ENCODE data around the gene KREMEN2. TPM values are rescaled to one million over a fixed set of nuclear protein-coding genes. Genes with fewer than 3 reads are reported as not detected.

KREMEN2 gene
- total and polyA plus RNA-seq, 2 of the 13 experiments (the other 11 are each of a cell fraction or from before 2014, with no cell fraction given) = 0.48 to 1.2 TPM

- TF ChIP-seq, protein P1, sequence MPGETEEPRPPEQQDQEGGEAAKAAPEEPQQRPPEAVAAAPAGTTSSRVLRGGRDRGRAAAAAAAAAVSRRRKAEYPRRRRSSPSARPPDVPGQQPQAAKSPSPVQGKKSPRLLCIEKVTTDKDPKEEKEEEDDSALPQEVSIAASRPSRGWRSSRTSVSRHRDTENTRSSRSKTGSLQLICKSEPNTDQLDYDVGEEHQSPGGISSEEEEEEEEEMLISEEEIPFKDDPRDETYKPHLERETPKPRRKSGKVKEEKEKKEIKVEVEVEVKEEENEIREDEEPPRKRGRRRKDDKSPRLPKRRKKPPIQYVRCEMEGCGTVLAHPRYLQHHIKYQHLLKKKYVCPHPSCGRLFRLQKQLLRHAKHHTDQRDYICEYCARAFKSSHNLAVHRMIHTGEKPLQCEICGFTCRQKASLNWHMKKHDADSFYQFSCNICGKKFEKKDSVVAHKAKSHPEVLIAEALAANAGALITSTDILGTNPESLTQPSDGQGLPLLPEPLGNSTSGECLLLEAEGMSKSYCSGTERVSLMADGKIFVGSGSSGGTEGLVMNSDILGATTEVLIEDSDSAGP (CRISPR knock-in tag; IDR thresholded peaks at IDR 0.05; ENCODE audit: borderline replicate concordance) = peak; percentile 45; the same call in 1 of the 2 replicates
- peak; percentile 58 for TF ChIP-seq POLR2A (IDR thresholded peaks at IDR 0.05; ENCODE audit: insufficient read depth in 1 of 2, low read depth in 2 of 2, low read length in 2 of 2)
- no peak for TF ChIP-seq ISX (CRISPR knock-in tag; conservative IDR thresholded peaks at IDR 0.05)
- TF ChIP-seq ZNF713 (CRISPR knock-in tag; IDR thresholded peaks at IDR 0.05) = no peak; the same call in 1 of the 2 replicates
- TF ChIP-seq ZFP36L1 (CRISPR knock-in tag; IDR thresholded peaks at IDR 0.05) = no peak
- peak; percentile 34; the same call in 1 of the 2 replicates for TF ChIP-seq KMT2A (CRISPR knock-in tag; IDR thresholded peaks at IDR 0.05)
- TF ChIP-seq, protein P2, sequence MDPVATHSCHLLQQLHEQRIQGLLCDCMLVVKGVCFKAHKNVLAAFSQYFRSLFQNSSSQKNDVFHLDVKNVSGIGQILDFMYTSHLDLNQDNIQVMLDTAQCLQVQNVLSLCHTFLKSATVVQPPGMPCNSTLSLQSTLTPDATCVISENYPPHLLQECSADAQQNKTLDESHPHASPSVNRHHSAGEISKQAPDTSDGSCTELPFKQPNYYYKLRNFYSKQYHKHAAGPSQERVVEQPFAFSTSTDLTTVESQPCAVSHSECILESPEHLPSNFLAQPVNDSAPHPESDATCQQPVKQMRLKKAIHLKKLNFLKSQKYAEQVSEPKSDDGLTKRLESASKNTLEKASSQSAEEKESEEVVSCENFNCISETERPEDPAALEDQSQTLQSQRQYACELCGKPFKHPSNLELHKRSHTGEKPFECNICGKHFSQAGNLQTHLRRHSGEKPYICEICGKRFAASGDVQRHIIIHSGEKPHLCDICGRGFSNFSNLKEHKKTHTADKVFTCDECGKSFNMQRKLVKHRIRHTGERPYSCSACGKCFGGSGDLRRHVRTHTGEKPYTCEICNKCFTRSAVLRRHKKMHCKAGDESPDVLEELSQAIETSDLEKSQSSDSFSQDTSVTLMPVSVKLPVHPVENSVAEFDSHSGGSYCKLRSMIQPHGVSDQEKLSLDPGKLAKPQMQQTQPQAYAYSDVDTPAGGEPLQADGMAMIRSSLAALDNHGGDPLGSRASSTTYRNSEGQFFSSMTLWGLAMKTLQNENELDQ (CRISPR knock-in tag; IDR thresholded peaks at IDR 0.05; ENCODE audit: borderline replicate concordance) = no peak
- 0 out of 2 replicates have a peak, but pooled peaks have one; percentile 26 for TF ChIP-seq ZNF430 (CRISPR knock-in tag; IDR thresholded peaks at IDR 0.05)
- peak; percentile 38; the same call in 1 of the 2 replicates for TF ChIP-seq MIXL1 (CRISPR knock-in tag; IDR thresholded peaks at IDR 0.05)
- TF ChIP-seq, protein P3, sequence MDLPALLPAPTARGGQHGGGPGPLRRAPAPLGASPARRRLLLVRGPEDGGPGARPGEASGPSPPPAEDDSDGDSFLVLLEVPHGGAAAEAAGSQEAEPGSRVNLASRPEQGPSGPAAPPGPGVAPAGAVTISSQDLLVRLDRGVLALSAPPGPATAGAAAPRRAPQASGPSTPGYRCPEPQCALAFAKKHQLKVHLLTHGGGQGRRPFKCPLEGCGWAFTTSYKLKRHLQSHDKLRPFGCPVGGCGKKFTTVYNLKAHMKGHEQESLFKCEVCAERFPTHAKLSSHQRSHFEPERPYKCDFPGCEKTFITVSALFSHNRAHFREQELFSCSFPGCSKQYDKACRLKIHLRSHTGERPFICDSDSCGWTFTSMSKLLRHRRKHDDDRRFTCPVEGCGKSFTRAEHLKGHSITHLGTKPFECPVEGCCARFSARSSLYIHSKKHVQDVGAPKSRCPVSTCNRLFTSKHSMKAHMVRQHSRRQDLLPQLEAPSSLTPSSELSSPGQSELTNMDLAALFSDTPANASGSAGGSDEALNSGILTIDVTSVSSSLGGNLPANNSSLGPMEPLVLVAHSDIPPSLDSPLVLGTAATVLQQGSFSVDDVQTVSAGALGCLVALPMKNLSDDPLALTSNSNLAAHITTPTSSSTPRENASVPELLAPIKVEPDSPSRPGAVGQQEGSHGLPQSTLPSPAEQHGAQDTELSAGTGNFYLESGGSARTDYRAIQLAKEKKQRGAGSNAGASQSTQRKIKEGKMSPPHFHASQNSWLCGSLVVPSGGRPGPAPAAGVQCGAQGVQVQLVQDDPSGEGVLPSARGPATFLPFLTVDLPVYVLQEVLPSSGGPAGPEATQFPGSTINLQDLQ (CRISPR knock-in tag; IDR thresholded peaks at IDR 0.05) = no peak
- TF ChIP-seq ZNF878 (CRISPR knock-in tag; IDR thresholded peaks at IDR 0.05) = no peak
- TF ChIP-seq SAFB2 (CRISPR knock-in tag; IDR thresholded peaks at IDR 0.05; ENCODE audit: borderline replicate concordance, low read depth) = no peak; the same call in 1 of the 2 replicates
- TF ChIP-seq, protein P4, sequence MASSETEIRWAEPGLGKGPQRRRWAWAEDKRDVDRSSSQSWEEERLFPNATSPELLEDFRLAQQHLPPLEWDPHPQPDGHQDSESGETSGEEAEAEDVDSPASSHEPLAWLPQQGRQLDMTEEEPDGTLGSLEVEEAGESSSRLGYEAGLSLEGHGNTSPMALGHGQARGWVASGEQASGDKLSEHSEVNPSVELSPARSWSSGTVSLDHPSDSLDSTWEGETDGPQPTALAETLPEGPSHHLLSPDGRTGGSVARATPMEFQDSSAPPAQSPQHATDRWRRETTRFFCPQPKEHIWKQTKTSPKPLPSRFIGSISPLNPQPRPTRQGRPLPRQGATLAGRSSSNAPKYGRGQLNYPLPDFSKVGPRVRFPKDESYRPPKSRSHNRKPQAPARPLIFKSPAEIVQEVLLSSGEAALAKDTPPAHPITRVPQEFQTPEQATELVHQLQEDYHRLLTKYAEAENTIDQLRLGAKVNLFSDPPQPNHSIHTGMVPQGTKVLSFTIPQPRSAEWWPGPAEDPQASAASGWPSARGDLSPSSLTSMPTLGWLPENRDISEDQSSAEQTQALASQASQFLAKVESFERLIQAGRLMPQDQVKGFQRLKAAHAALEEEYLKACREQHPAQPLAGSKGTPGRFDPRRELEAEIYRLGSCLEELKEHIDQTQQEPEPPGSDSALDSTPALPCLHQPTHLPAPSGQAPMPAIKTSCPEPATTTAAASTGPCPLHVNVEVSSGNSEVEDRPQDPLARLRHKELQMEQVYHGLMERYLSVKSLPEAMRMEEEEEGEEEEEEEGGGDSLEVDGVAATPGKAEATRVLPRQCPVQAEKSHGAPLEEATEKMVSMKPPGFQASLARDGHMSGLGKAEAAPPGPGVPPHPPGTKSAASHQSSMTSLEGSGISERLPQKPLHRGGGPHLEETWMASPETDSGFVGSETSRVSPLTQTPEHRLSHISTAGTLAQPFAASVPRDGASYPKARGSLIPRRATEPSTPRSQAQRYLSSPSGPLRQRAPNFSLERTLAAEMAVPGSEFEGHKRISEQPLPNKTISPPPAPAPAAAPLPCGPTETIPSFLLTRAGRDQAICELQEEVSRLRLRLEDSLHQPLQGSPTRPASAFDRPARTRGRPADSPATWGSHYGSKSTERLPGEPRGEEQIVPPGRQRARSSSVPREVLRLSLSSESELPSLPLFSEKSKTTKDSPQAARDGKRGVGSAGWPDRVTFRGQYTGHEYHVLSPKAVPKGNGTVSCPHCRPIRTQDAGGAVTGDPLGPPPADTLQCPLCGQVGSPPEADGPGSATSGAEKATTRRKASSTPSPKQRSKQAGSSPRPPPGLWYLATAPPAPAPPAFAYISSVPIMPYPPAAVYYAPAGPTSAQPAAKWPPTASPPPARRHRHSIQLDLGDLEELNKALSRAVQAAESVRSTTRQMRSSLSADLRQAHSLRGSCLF (CRISPR knock-in tag; IDR thresholded peaks at IDR 0.05; ENCODE audit: borderline replicate concordance) = no peak
- peak; percentile 17; the same call in 1 of the 2 replicates for TF ChIP-seq ZNF574 (CRISPR knock-in tag; IDR thresholded peaks at IDR 0.05)
Measured at GRCh38 chr16:2981177-2981898, 17.3 kb downstream of the KREMEN2 start (continued).

Measured in HepG2 (cell line).